Measurements from ENCODE around the gene RIMBP2.

- TF ChIP-seq CTCF (IDR thresholded peaks at IDR 0.05; ENCODE audit: low read depth, low read length) (no peak), POLR2A (IDR thresholded peaks at IDR 0.05; ENCODE audit: extremely low read depth, insufficient read length) (no peak), MAX (IDR thresholded peaks at IDR 0.05; ENCODE audit: low read depth, low read length) (no peak)
Measured at GRCh38 chr12:130663514-130663913, 52.6 kb downstream of the RIMBP2 start.
